MM.1S (cell line): ENCODE measurements around the gene CHPF.

Experiments
- EZH2 ChIP-seq: fragments of 300-600 bp; sonication (generic); optimal IDR thresholded peaks from 2 replicates; pipeline ENCODE3; 2017; ENCODE audit warnings: low read depth, mild to moderate bottlenecking, antibody characterized with exemption, low read length, mixed read lengths
- EZH2phosphoT487 ChIP-seq: fragments of 300-600 bp; sonication (generic); IDR thresholded peaks from 2 replicates; pipeline ENCODE4 v1.6.1; 2018; ENCODE audit warnings: antibody characterized with exemption, low read length
- TF ChIP-seq, protein P1 (sequence below): fragments of 300-600 bp; sonication (generic); IDR thresholded peaks from 2 replicates; pipeline ENCODE4 v1.5.1; 2016; ENCODE audit warnings: antibody characterized with exemption, low read length, mixed read lengths

DNA sequence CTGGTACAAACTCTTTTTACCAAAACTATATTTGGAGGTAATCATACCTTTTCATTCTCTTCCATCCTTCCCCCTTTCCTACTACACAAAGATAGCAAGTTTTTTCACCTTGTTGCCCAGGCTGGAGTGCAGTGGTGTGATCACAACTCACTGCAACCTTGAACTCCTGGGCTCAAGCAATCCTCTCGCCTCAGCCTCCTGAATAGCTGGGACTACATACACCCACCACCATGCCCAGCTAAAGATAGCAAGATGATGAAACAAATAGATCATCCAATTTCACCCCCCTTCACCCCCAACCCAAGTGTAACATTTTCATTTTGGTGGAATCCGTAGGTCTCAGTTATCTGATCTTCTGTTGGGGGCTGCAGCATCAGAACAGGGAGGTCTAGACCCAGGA is 49.5 kb upstream of the CHPF start:
- TF ChIP-seq, protein P1, sequence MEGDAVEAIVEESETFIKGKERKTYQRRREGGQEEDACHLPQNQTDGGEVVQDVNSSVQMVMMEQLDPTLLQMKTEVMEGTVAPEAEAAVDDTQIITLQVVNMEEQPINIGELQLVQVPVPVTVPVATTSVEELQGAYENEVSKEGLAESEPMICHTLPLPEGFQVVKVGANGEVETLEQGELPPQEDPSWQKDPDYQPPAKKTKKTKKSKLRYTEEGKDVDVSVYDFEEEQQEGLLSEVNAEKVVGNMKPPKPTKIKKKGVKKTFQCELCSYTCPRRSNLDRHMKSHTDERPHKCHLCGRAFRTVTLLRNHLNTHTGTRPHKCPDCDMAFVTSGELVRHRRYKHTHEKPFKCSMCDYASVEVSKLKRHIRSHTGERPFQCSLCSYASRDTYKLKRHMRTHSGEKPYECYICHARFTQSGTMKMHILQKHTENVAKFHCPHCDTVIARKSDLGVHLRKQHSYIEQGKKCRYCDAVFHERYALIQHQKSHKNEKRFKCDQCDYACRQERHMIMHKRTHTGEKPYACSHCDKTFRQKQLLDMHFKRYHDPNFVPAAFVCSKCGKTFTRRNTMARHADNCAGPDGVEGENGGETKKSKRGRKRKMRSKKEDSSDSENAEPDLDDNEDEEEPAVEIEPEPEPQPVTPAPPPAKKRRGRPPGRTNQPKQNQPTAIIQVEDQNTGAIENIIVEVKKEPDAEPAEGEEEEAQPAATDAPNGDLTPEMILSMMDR = no peak
- no peak for TF ChIP-seq EZH2
- TF ChIP-seq EZH2phosphoT487 = no peak
